Neural crest cell (in vitro differentiated cells): Measurements from ENCODE around the gene ZSCAN9. TPM values are rescaled to one million over a fixed set of nuclear protein-coding genes. Genes with fewer than 3 reads are reported as not detected.
A peak's percentile ranks its signal among the peaks of the same experiment; 100 is the strongest.

Experiments used
- DNase-seq: peaks from one replicate; pipeline ENCODE4 v3.0.0; 2021; ENCODE audit warnings: low read depth, mixed read lengths, low spot score
- H3K27ac Mint-ChIP-seq: one replicate; pipeline ENCODE4 v1.8.0; 2021; ENCODE audit warnings: mild to moderate bottlenecking, mixed read lengths; ENCODE audit not compliant: unreplicated experiment
- H3K27me3 Mint-ChIP-seq: 2 replicates; pipeline ENCODE4 v1.8.0; 2021; ENCODE audit warnings: low read depth, mild to moderate bottlenecking, mixed read lengths
- H3K36me3 Mint-ChIP-seq: 2 replicates; pipeline ENCODE4 v1.8.0; 2021; ENCODE audit warnings: low read depth, mild to moderate bottlenecking, mixed read lengths
- H3K4me1 Mint-ChIP-seq: 2 replicates; pipeline ENCODE4 v1.8.0; 2021; ENCODE audit warnings: mixed read lengths
- H3K4me3 Mint-ChIP-seq: one replicate; pipeline ENCODE4 v1.8.0; 2021; ENCODE audit warnings: mild to moderate bottlenecking, mixed read lengths
- H3K9me3 Mint-ChIP-seq: 2 replicates; pipeline ENCODE4 v1.8.0; 2021; ENCODE audit warnings: mixed read lengths
- CTCF ChIP-seq: fragments of 200-600 bp; sonication (generic); conservative IDR thresholded peaks from 2 replicates; pipeline ENCODE4 v1.5.0; 2021; ENCODE audit warnings: antibody characterized with exemption, mild to moderate bottlenecking
- total RNA-seq: library from RNA; stranded (reverse); gene quantifications from 2 replicates; pipeline ENCODE4 v1.2.1, GENCODE V29; 2021

Gene ZSCAN9
- total RNA-seq, 1 donor from 2014 or later: 31.4 TPM

GRCh38 chr6:28254121-28254519, 29.0 kb downstream of the ZSCAN9 start:
- Mint-ChIP-seq H3K4me3 (peak overlapping the region; percentile 58), H3K4me1 (peaks cover 24% of the 10 kb centered on the region), H3K36me3 (peaks cover 4% of the 10 kb centered on the region), H3K9me3 (no peaks in the 10 kb centered on the region), H3K27me3 (peaks cover 5% of the 10 kb centered on the region), H3K27ac (no peak overlapping the region)
- DNase-seq: no peak
- no peak for TF ChIP-seq CTCF

- Mint-ChIP-seq H3K27me3 (peaks cover 26% of the 10 kb centered on the region), H3K27ac (no peak overlapping the region), H3K36me3 (peaks cover under 1% of the 10 kb centered on the region), H3K4me3 (no peak overlapping the region), H3K4me1 (peaks cover 9% of the 10 kb centered on the region), H3K9me3 (no peaks in the 10 kb centered on the region)
- DNase-seq: no peak
- no peak for TF ChIP-seq CTCF
Measured at GRCh38 chr6:28257042-28257441, 32.0 kb downstream of the ZSCAN9 start.

GRCh38 chr6:28258877-28259777, 34.1 kb downstream of the ZSCAN9 start, which contains the start of gene NKAPL:
Gene NKAPL (plus strand): TSS chr6:28259297. CDS start chr6:28259372, 75 bp downstream.
- Mint-ChIP-seq H3K4me1 (no peaks in the 10 kb centered on the region), H3K27me3 (peaks cover 42% of the 10 kb centered on the region), H3K9me3 (no peaks in the 10 kb centered on the region)

GRCh38 chr6:28263922-28264321, 38.8 kb downstream of the ZSCAN9 start:
- TF ChIP-seq CTCF: no peak
- Mint-ChIP-seq H3K27ac (no peak overlapping the region), H3K9me3 (no peaks in the 10 kb centered on the region), H3K4me3 (no peak overlapping the region), H3K4me1 (no peaks in the 10 kb centered on the region), H3K36me3 (no peaks in the 10 kb centered on the region), H3K27me3 (peaks cover 46% of the 10 kb centered on the region)
- no peak for DNase-seq

More at GRCh38 chr6:28258877-28259777, 34.1 kb downstream of the ZSCAN9 start, which contains the start of gene NKAPL:
- no peak within 1 kb of the TSS for H3K4me3 Mint-ChIP-seq
- DNase-seq: no peak
- no peaks in the 10 kb centered on the region for H3K36me3 Mint-ChIP-seq
- H3K27ac Mint-ChIP-seq: no peak within 1 kb of the TSS
- TF ChIP-seq CTCF: no peak

- TF ChIP-seq CTCF: no peak
- Mint-ChIP-seq H3K9me3 (no peaks in the 10 kb centered on the region), H3K36me3 (no peaks in the 10 kb centered on the region), H3K4me1 (no peaks in the 10 kb centered on the region), H3K27me3 (peaks cover 41% of the 10 kb centered on the region), H3K27ac (no peak overlapping the region), H3K4me3 (peak overlapping the region; percentile 18)
- no peak for DNase-seq
Measured at GRCh38 chr6:28264834-28265401, 39.8 kb downstream of the ZSCAN9 start.
